Measurements from ENCODE around the gene CTTNBP2. TPM values are rescaled to one million over a fixed set of nuclear protein-coding genes. Genes with fewer than 3 reads are reported as not detected.

Gene CTTNBP2
- total and polyA plus RNA-seq, 2 of the 13 experiments (the other 11 are each of a cell fraction or from before 2014, with no cell fraction given), result not detected

DNA sequence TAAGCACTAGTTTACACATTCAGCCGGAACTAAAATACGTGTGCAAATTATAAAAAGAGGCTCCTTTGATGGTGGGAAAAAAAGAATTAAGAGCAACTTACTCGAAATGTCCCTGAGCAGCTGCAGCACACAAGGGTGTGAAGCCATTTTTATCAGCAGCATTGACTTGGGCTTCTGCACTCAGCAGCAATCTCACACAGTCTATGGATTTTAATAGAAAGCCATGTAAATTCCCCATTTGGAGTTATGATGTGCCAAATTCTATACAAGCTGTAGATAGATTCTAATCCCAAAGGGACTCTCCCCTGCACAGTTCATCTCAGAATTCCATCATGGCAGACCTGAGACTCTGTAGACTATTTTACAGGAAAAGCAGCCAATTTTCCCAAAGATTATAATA, 90.5 kb downstream of the CTTNBP2 start:
- DNase-seq (ENCODE audit: low spot score) (no peak), ATAC-seq (no peak), FAIRE-seq (no peak)
- Histone ChIP-seq H3K4me2 (ENCODE audit: low read depth, low read length) (no peak overlapping the region), H4K20me1 (ENCODE audit: insufficient read depth, low read length) (no peaks in the 10 kb centered on the region), H3K4me3 (replicated peaks in 1 of 3; ENCODE audit: insufficient read depth in 1 of 3, low read depth in 2 of 3, low read length in 3 of 3) (no peak overlapping the region), H3K36me3 (replicated peaks in 1 of 2; ENCODE audit: control insufficient read depth in 1 of 2, insufficient read depth in 2 of 2, low read length in 2 of 2) (no peaks in the 10 kb centered on the region), H3K4me1 (ENCODE audit: insufficient read depth, low read length) (no peaks in the 10 kb centered on the region), H3K27me3 (ENCODE audit: control insufficient read depth in 1 of 2, insufficient read depth in 2 of 2, low read length in 2 of 2) (no peaks in the 10 kb centered on the region), H2AFZ (ENCODE audit: low read length) (no peak overlapping the region), H3K27ac (ENCODE audit: extremely low read length, insufficient read depth, low read length) (no peak overlapping the region), H3K9ac (ENCODE audit: insufficient read depth, low read depth, low read length) (no peak overlapping the region), H3K79me2 (ENCODE audit: insufficient read depth, low read length) (no peaks in the 10 kb centered on the region), H3K9me3 (ENCODE audit: low read length) (no peaks in the 10 kb centered on the region)
- POLR2A ChIA-PET, result no interaction called here
- no peak for TF ChIP-seq NR2F2 (IDR thresholded peaks at IDR 0.05; ENCODE audit: borderline replicate concordance, low read depth)
- TF ChIP-seq ATAD3A (CRISPR knock-in tag; IDR thresholded peaks at IDR 0.05), result no peak
- TF ChIP-seq ZBTB8A (CRISPR knock-in tag; IDR thresholded peaks at IDR 0.05; ENCODE audit: borderline replicate concordance, low read depth), result no peak
- no peak for TF ChIP-seq NCOA1 (CRISPR knock-in tag; IDR thresholded peaks at IDR 0.05)
- no peak for TF ChIP-seq ZNF83 (CRISPR knock-in tag; IDR thresholded peaks at IDR 0.05; ENCODE audit: borderline replicate concordance)
- TF ChIP-seq, protein P1, sequence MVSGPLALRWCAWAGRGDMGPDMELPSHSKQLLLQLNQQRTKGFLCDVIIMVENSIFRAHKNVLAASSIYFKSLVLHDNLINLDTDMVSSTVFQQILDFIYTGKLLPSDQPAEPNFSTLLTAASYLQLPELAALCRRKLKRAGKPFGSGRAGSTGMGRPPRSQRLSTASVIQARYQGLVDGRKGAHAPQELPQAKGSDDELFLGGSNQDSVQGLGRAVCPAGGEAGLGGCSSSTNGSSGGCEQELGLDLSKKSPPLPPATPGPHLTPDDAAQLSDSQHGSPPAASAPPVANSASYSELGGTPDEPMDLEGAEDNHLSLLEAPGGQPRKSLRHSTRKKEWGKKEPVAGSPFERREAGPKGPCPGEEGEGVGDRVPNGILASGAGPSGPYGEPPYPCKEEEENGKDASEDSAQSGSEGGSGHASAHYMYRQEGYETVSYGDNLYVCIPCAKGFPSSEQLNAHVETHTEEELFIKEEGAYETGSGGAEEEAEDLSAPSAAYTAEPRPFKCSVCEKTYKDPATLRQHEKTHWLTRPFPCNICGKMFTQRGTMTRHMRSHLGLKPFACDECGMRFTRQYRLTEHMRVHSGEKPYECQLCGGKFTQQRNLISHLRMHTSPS (CRISPR knock-in tag; IDR thresholded peaks at IDR 0.05; ENCODE audit: low read depth), result no peak
- TF ChIP-seq AHR (CRISPR knock-in tag; IDR thresholded peaks at IDR 0.05), result no peak
- TF ChIP-seq, protein P2, sequence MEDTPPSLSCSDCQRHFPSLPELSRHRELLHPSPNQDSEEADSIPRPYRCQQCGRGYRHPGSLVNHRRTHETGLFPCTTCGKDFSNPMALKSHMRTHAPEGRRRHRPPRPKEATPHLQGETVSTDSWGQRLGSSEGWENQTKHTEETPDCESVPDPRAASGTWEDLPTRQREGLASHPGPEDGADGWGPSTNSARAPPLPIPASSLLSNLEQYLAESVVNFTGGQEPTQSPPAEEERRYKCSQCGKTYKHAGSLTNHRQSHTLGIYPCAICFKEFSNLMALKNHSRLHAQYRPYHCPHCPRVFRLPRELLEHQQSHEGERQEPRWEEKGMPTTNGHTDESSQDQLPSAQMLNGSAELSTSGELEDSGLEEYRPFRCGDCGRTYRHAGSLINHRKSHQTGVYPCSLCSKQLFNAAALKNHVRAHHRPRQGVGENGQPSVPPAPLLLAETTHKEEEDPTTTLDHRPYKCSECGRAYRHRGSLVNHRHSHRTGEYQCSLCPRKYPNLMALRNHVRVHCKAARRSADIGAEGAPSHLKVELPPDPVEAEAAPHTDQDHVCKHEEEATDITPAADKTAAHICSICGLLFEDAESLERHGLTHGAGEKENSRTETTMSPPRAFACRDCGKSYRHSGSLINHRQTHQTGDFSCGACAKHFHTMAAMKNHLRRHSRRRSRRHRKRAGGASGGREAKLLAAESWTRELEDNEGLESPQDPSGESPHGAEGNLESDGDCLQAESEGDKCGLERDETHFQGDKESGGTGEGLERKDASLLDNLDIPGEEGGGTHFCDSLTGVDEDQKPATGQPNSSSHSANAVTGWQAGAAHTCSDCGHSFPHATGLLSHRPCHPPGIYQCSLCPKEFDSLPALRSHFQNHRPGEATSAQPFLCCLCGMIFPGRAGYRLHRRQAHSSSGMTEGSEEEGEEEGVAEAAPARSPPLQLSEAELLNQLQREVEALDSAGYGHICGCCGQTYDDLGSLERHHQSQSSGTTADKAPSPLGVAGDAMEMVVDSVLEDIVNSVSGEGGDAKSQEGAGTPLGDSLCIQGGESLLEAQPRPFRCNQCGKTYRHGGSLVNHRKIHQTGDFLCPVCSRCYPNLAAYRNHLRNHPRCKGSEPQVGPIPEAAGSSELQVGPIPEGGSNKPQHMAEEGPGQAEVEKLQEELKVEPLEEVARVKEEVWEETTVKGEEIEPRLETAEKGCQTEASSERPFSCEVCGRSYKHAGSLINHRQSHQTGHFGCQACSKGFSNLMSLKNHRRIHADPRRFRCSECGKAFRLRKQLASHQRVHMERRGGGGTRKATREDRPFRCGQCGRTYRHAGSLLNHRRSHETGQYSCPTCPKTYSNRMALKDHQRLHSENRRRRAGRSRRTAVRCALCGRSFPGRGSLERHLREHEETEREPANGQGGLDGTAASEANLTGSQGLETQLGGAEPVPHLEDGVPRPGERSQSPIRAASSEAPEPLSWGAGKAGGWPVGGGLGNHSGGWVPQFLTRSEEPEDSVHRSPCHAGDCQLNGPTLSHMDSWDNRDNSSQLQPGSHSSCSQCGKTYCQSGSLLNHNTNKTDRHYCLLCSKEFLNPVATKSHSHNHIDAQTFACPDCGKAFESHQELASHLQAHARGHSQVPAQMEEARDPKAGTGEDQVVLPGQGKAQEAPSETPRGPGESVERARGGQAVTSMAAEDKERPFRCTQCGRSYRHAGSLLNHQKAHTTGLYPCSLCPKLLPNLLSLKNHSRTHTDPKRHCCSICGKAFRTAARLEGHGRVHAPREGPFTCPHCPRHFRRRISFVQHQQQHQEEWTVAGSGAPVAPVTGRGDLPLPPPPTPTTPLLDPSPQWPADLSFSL (CRISPR knock-in tag; IDR thresholded peaks at IDR 0.05), result no peak
- TF ChIP-seq TGIF2 (CRISPR knock-in tag; IDR thresholded peaks at IDR 0.05), result no peak
- TF ChIP-seq ZNF562 (CRISPR knock-in tag; IDR thresholded peaks at IDR 0.05; ENCODE audit: borderline replicate concordance), result no peak
- no peak for TF ChIP-seq MEIS2 (CRISPR knock-in tag; IDR thresholded peaks at IDR 0.05)
- no peak for TF ChIP-seq ZNF317 (CRISPR knock-in tag; IDR thresholded peaks at IDR 0.05)
- no peak for TF ChIP-seq ZFP62 (CRISPR knock-in tag; IDR thresholded peaks at IDR 0.05)
- CTCF ChIA-PET (ENCODE audit: low intra/inter-chr PET ratio, low total read pairs), result no interaction called here
- intact Hi-C loops (cut with micrococcal nuclease; ENCODE audit: unreplicated experiment), result no loop called here
- in situ Hi-C loops (cut with HindIII; ENCODE audit: extremely low pct_ligation_motif_present, low pct_unique_long_range_greater_than_20kb), result no loop called here
- WGBS (ENCODE audit: low lambda C conversion rate), result 28% methylated on average over 3 of the region's 3 CpGs
- no TSS peak for BruUV-seq (replicated peaks)

All from HepG2 (cell line).